NCI-H526 (cell line): ENCODE results near the gene RNF14.

ENCODE experiments used
- DNase-seq, 2 experiments: peaks; one replicate each; lab custom pipeline; 2025; lab: John Stamatoyannopoulos, UW

The RNF14 gene

GRCh38 chr5:141948812-141949211, 20.1 kb upstream of the RNF14 start:
- no peak for DNase-seq

GRCh38 chr5:141949511-141949910, 19.4 kb upstream of the RNF14 start:
- no peak for DNase-seq

GRCh38 chr5:141950207-141951005, 18.5 kb upstream of the RNF14 start:
- DNase-seq, result no peak

GRCh38 chr5:141951332-141951781, 17.5 kb upstream of the RNF14 start:
- peak in 1 of 2 experiments; percentile 41 for DNase-seq

DNA sequence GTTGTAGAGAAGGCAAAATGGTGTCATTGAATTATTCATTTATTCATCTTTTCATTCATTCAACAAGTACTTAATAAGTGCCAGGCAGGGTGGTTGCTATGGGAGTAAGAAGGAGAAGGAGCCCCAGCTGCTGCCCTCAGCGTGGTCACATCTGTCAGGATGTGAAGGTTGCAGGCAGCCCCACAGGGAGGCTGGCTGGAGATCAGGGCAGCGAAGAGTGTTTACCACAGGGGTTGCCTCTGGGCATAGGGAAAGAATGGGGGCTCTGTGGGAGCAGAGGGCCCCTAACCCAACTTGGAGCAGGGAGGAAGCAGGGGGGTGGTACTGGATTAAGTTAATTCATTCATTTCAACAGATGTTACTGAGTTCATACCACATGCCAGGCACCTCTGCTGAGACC, 16.9 kb upstream of the RNF14 start:
- no peak for DNase-seq

- DNase-seq, result no peak
These were observed 14.7 kb upstream of the RNF14 start for GRCh38 chr5:141954194-141954593.

DNA sequence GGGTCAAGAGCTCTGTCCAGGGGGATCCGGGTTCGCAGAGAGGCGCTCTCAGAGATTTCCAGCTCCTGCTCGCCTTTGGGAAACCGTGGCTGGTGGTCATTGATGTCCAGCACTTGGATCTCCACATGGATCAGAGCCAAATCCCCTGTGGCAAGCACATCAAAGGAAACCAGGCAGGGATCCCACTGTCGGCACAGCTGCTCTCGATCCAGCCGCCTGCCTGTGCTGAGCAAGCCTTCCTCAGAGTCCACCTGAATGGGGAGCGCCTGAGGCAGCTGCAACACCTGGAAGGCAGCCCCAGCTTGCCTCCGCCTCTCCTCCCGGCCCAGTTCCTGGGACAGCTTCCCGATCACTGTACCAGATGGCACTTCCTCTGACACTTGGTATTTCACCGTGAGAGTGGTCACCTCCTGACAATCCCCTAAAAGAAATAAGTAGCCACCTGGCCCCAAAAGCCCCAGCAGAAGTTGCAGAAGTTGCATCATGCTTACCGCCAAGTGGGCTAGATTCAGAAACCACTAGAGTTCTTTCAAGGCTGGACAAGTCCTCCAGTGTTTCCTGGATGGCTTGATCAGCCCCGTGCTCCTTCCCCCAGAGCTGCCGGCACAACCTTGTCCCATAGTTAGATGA, 11.4 kb upstream of the RNF14 start:
- no peak for DNase-seq

DNA sequence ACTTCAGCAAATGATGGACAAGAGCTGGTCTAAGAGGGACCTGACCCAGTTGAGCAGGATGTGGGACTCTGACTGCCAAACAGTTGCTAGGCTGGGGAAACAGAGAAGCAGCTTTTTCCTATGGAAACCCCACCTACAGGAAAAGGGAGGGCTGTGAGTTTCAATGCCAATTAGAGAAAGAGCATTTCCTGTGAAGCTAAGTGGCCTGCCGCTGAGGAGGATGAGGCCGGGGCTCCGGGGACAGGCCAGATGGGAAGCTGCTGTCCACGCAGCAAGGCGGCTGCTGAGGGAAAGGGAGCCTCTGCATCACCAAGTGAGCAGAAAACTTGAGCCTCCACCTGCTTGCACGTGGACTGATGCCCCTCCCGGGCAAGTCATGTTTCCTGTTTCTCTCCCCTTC, 10.8 kb upstream of the RNF14 start, which contains the start of gene PCDH12:
PCDH12 (minus strand) TSS at position 90 of the 400 bp plus-strand sequence. CDS start 351 bp downstream, outside the sequence.
- no peak for DNase-seq

DNA sequence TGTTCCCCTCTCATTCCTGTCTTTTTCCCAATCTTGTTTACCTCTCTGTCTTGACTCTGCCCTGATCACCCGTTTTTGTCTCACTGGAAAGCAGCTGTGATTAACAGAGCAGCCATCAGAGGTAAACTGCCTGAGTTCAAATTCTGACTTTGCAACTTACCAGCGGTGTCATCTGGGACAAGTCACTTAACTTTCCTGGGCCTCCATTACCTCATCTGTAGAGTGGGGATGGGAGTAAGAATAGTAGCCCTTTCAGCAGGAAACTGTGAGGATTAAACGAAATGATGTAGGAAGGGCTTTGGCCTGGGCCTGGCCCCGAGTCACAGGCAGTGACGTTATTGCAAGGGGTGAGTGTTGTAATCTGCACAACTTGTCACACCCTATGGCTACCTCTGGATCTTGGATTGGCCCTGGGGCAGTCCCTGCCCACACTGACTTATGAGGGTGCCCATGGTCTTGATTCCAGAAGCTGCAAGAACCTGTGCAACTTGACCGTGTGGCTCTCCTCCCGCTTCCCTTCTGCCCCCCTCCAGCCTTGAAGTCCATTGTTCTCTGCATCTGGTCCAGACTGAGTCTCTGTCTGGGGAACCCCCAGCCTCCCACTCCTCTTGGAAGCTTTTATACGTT, 10.2 kb upstream of the RNF14 start:
- DNase-seq, result no peak

GRCh38 chr5:141960018-141960417, 8.9 kb upstream of the RNF14 start:
- peak in 1 of 2 experiments; percentile 6 for DNase-seq

- peak; percentile 80 to 93 for DNase-seq
These were observed 8.2 kb upstream of the RNF14 start for GRCh38 chr5:141960449-141961323.

DNA sequence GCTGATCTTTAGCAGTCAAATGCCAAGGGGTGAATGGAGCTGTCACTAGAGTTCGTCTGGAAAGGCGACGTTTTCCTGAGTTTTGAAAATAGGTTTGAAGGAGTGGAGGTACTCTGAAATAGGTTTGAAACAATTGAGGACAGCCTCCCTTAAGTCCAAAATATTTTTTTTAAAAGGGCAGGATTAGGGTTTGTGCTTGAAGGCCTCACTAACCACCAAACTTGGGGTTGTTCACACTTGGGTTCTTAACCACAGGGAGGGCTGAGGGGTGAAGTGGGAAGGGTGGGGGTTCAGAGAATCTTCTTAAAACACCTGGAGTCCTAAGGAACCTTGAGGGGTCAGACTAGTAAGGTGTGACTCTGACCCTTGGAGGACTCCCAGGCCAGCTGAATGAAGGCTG, 7.4 kb upstream of the RNF14 start:
- no peak for DNase-seq

DNA sequence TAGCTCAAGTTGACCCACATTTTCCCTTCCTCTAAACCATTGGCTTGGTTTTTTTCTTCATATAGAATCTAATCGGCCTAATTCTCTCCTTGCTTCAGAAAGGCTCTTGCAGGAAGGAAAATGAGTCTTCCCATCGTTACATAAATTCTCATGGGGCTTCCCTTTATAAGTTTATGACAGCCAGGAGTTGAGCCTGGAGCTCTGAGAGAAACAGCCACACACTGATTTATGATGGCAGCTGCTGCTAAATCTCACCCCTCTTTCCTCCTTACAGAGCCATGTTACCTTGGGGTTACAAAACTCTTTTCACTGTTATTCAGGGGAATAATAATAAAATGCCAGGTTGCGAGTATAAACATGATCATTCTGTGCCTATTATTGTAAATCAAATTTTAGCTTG, 5.2 kb upstream of the RNF14 start:
- DNase-seq, result no peak

DNA sequence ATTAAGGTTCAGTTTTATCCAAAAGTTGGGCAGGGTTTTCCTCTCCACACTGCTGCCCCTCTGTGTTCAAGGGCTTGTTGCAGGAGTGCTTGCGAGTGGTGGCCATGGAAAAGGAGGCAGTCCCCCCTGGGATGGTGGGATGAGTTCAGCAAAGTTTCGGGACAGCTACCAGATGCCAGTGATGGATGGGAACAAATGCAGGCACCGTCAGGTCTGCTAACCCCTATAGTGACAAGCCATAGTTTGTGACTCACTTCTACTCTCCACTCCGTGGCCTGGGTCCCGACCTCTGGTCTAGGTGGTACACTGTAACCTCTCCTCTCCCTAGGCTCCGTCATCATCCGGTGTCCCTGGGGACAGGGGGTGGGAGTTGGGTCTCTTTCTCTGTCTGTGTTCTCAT, 3.8 kb upstream of the RNF14 start:
- no peak for DNase-seq

GRCh38 chr5:141966275-141966962, 2.5 kb upstream of the RNF14 start:
- no peak for DNase-seq

DNA sequence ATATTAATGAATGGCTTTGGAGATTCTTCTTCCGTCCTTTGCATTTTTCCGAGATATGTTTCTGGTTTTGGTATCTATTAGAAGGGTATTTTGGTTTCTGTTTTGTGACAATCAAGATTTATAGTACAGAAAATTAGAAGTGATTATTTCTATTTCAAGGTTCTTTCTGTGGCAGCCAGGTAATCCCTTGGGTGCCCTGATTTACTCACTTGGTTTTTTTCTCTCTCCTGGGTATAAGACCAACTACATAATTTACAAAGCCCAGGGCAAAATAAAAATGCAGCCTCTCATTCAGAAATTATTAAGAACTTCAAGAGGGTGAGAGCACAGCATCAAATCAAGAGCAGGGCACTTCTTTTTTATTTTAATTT, 2.0 kb upstream of the RNF14 start:
- DNase-seq, result no peak

DNA sequence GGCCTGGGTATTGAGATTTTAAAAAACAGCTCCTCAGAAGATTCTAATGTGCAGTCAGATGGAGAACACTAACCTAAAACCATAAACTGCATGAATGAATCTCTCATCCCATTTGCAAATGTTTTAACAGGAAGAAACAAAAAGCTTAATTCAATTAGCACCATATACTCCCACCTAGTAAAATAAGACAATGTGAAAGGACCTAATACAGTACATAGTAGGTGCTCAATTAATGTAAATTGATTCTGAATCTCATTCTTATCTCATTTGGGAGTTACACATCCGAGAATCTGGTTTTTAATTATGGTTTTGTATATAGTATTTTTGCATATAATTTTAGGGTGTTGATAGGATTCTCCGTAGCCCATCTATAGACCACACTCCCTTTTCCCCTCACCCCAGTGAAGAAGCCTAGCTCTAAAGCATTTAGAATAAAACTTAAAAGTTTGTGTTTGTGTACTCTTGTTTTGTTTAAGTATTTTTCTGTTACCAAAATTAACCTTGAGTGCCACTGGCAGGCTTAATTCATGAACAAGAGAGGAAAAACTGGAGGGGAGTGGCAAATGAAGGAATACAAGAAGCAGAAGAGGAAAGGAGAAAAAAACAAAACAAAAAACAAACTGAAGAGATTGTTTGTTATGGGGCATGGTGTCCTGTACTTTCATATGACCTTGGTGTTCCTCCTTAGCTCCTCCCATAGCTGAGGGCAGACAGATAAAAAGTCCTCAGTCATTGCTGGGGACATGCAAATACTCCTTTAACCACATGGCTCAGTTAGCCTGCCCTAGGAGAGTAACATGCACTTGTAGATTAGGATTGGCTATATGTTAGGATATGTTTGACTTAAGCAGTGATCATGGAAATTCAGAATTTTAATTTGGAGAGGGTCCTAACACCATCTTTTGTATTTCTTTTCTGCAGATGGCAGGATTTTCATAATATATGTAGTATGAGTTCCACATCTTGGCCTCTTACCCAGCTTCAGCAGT, 1.2 kb downstream of the RNF14 start:
- DNase-seq, result peak; percentile 91 to 92

DNA sequence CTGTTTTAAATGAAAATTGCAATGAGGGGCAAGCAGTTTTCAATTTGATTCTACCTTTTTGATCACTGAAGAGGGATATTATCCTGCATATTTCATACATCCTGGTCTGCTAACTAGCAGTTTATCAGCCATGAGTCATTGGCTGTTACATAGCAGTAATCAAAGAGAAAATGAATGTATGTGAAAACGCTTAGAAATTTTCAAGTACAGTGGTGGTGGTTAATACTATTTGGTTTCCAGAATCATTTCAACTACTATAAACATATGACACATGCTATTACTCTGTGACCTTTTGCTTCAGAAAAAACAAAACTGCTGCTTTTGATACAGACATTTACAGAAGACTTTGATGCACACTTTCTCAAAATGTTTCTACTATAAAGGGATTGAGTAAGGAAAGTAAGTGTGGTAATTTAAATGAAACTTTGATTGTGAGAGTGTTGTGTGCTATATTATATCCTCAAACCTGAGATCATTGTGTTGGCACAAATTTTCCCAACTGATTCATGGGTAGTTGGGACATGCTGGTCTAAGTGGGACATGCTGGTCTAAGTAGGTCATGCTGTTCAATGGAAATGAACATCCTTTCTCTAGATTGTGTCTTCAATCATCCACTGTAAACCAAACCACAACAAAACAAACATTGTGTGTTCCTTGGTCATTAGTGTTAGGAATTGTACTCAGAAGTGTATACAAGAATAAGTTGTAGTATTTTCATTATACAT, 5.1 kb downstream of the RNF14 start:
- no peak for DNase-seq

DNA sequence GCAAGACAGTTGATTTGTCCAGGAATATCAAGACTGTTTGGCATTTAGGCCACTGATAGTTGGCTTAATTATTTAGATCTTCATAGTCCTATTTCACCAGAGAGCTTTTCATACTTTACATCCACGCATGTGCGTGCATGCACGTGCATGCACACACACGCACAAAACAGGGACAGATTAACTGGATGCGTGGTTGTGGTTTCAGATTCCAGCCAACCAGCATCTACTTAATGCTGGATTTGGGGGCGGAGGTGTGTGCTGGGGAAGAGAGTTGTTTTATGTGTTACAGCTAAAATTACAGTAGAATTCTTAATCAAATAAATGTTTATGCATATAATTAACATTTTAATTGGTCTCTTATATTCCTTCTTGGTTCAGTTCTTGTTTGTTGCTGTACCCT, 7.3 kb downstream of the RNF14 start:
- no peak for DNase-seq

DNA sequence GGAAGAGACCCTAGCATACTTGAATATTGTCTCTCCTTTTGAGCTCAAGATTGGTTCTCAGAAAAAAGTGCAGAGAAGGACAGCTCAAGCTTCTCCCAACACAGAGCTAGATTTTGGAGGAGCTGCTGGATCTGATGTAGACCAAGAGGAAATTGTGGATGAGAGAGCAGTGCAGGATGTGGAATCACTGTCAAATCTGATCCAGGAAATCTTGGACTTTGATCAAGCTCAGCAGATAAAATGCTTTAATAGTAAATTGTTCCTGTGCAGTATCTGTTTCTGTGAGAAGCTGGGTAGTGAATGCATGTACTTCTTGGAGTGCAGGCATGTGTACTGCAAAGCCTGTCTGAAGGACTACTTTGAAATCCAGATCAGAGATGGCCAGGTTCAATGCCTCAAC, 9.5 kb downstream of the RNF14 start:
- DNase-seq, result no peak
